HL-60 (cell line): Measurements from ENCODE around the gene IGSF8.

Experiments used
- DNase-seq, 2 experiments: peaks; one replicate each; pipeline ENCODE4 v3.0.0-alpha.2; 2010 to 2020; ENCODE audit warnings: low read depth in 1 of 2, low spot score in 1 of 2
- H3K27ac ChIP-seq: fragments of 250-450 bp; sonication (Bioruptor Pico); replicated peaks from 2 replicates; pipeline ENCODE4 v1.5.1; 2020; ENCODE audit warnings: mild to moderate bottlenecking, moderate library complexity
- H3K27me3 ChIP-seq: fragments of 250-450 bp; sonication (Bioruptor Pico); 2 replicates; pipeline ENCODE4 v1.5.1; 2021; ENCODE audit warnings: mild to moderate bottlenecking, moderate library complexity; ENCODE audit not compliant: insufficient read depth, poor library complexity, severe bottlenecking
- H3K4me3 ChIP-seq: replicated peaks from 2 replicates; pipeline ENCODE4 v1.5.1; 2011; ENCODE audit warnings: mild to moderate bottlenecking, control low read depth, low read length; ENCODE audit not compliant: insufficient read depth
- CTCF ChIP-seq: IDR thresholded peaks from one replicate; pipeline ENCODE4 v1.5.1; 2011; ENCODE audit warnings: low read length, control low read depth, inconsistent platforms; ENCODE audit not compliant: insufficient read depth
- GABPA ChIP-seq: IDR thresholded peaks from 2 replicates; pipeline ENCODE4 v1.6.1; 2012; ENCODE audit warnings: low read depth
- POLR2AphosphoS5 ChIP-seq: IDR thresholded peaks from 2 replicates; pipeline ENCODE4 v1.6.1; 2012; ENCODE audit warnings: low read depth
- REST ChIP-seq: IDR thresholded peaks from 2 replicates; pipeline ENCODE4 v1.6.1; 2012; ENCODE audit warnings: low read depth; ENCODE audit not compliant: insufficient replicate concordance
- SPI1 ChIP-seq: IDR thresholded peaks from 2 replicates; pipeline ENCODE4 v1.6.1; 2012; ENCODE audit warnings: low read depth, mild to moderate bottlenecking, borderline replicate concordance

The IGSF8 gene

GRCh38 chr1:160125746-160126145 lies 27.3 kb upstream of the IGSF8 start:
- H3K4me3 ChIP-seq: no peak overlapping the region
- no peak for DNase-seq
- no peak for TF ChIP-seq REST
- no peak for TF ChIP-seq POLR2AphosphoS5
- TF ChIP-seq SPI1: no peak
- no peak for TF ChIP-seq CTCF
- TF ChIP-seq GABPA: no peak
- H3K27me3 ChIP-seq: no peaks in the 10 kb centered on the region
- H3K27ac ChIP-seq: no peak overlapping the region

GRCh38 chr1:160124705-160125478 lies 26.5 kb upstream of the IGSF8 start:
- Histone ChIP-seq H3K27ac (no peak overlapping the region), H3K4me3 (no peak overlapping the region), H3K27me3 (no peaks in the 10 kb centered on the region)
- TF ChIP-seq CTCF (no peak), GABPA (no peak), REST (no peak), POLR2AphosphoS5 (no peak), SPI1 (no peak)
- no peak for DNase-seq

- no peak overlapping the region for H3K27ac ChIP-seq
- no peak overlapping the region for H3K4me3 ChIP-seq
- TF ChIP-seq POLR2AphosphoS5 (no peak), CTCF (no peak), GABPA (no peak), SPI1 (no peak), REST (no peak)
- no peaks in the 10 kb centered on the region for H3K27me3 ChIP-seq
- DNase-seq: no peak
Observed at GRCh38 chr1:160123726-160124125, 25.3 kb upstream of the IGSF8 start.
